Daoy (cell line): Measurements from ENCODE around the gene ULK3. TPM values are rescaled to one million over a fixed set of nuclear protein-coding genes. Genes with fewer than 3 reads are reported as not detected.
A peak's percentile ranks its signal among the peaks of the same experiment; 100 is the strongest.
"Not testable (repeated sequence)": the region's sequence is repeated elsewhere in the genome, so short reads cannot be mapped to it uniquely, and the experiment has no call there.

Experiments
- DNase-seq: peaks from one replicate; pipeline ENCODE4 v3.0.0-alpha.2; 2015; ENCODE audit warnings: low read depth
- total RNA-seq: library from RNA; depleted of rRNA; stranded (reverse); fragments of >200 nt; shearing (Covaris generic); gene quantifications from 2 replicates; pipeline ENCODE4 v1.2.3, GENCODE V29; 2014; rRNA removed

The ULK3 gene
- 17.6 and 24.3 TPM in 2 replicates for total RNA-seq

GRCh38 chr15:74842581-74843444 lies at the start of gene ULK3:
ULK3 (minus strand) TSS chr15:74843156; CDS start chr15:74843105, 51 bp downstream.
- DNase-seq = peak; percentile 92

GRCh38 chr15:74892313-74892712 lies 49.4 kb upstream of the ULK3 start:
- no peak for DNase-seq

- no peak for DNase-seq
Observed at GRCh38 chr15:74891469-74891868, 48.5 kb upstream of the ULK3 start.

GRCh38 chr15:74890665-74890960 lies 47.7 kb upstream of the ULK3 start:
- DNase-seq = no peak

GRCh38 chr15:74889883-74890664 lies 47.1 kb upstream of the ULK3 start, which contains the start of gene MPI:
MPI (plus strand) TSS chr15:74890042; CDS start chr15:74890074, 32 bp downstream.
- DNase-seq = peak; percentile 86

- no peak for DNase-seq
Observed at GRCh38 chr15:74889390-74889882, 46.5 kb upstream of the ULK3 start.

- DNase-seq = no peak
Observed at GRCh38 chr15:74888716-74889115, 45.8 kb upstream of the ULK3 start.

GRCh38 chr15:74887537-74888193 lies 44.7 kb upstream of the ULK3 start:
- not testable (repeated sequence) for DNase-seq

GRCh38 chr15:74885461-74885860 lies 42.5 kb upstream of the ULK3 start:
- no peak for DNase-seq

- no peak for DNase-seq
Observed at GRCh38 chr15:74884428-74885223, 41.7 kb upstream of the ULK3 start.

GRCh38 chr15:74882528-74882927 lies 39.6 kb upstream of the ULK3 start:
- DNase-seq = no peak

GRCh38 chr15:74878273-74878672 lies 35.3 kb upstream of the ULK3 start:
- DNase-seq = no peak

GRCh38 chr15:74873756-74874424 lies 30.9 kb upstream of the ULK3 start:
- peak; percentile 20 for DNase-seq

GRCh38 chr15:74873036-74873755 lies 30.2 kb upstream of the ULK3 start, which contains the start of gene SCAMP2:
SCAMP2 (minus strand) TSS chr15:74873365; CDS start chr15:74873255, 110 bp downstream.
- peak; percentile 97 for DNase-seq

- no peak for DNase-seq
Observed at GRCh38 chr15:74872702-74873035, 29.7 kb upstream of the ULK3 start.

- no peak for DNase-seq
Observed at GRCh38 chr15:74870436-74871215, 27.7 kb upstream of the ULK3 start.

GRCh38 chr15:74869726-74870407 lies 26.9 kb upstream of the ULK3 start:
- no peak for DNase-seq

- no peak for DNase-seq
Observed at GRCh38 chr15:74869372-74869725, 26.4 kb upstream of the ULK3 start.

GRCh38 chr15:74868059-74868458 lies 25.1 kb upstream of the ULK3 start:
- no peak for DNase-seq
